Right lobe of liver (tissue), 6 donors: Measurements from ENCODE around the gene CISH. TPM values are rescaled to one million over a fixed set of nuclear protein-coding genes. Genes with fewer than 3 reads are reported as not detected.
A peak's percentile ranks its signal among the peaks of the same experiment; 100 is the strongest.

ENCODE experiments used
- ATAC-seq, 4 donors: fragments of 200-7000 bp; cut with Tn5 transposase; one replicate each; pipeline ENCODE4 v1.9.1; 2020; ENCODE audit warnings: mild to moderate bottlenecking in 4 of 4, moderate library complexity in 4 of 4
- DNase-seq, 3 donors: peaks; one replicate each; pipeline ENCODE4 v3.0.0-alpha.2; 2020
- H3K27ac ChIP-seq, 3 donors: fragments of 200-600 bp; one replicate each; pipeline ENCODE4 v1.8.0; 2022
- H3K27me3 ChIP-seq, 2 donors: fragments of 200-600 bp; one replicate each; pipeline ENCODE4 v1.8.0; 2022
- H3K36me3 ChIP-seq, 4 donors: fragments of 200-600 bp; sonication (generic) in 1 of 4; one replicate each; pipeline versions ENCODE4 v1.5.1 to v1.8.0; 2017 to 2022; ENCODE audit warnings: control low read depth in 1 of 4
- H3K4me1 ChIP-seq, 4 donors: fragments of 200-600 bp; sonication (generic) in 1 of 4; one replicate each; pipeline versions ENCODE4 v1.5.1 to v1.8.0; 2017 to 2022; ENCODE audit warnings: control low read depth in 1 of 4
- H3K4me3 ChIP-seq, 3 donors: fragments of 200-600 bp; one replicate each; pipeline ENCODE4 v1.8.0; 2022
- H3K9me3 ChIP-seq, 4 donors: fragments of 200-600 bp; sonication (generic) in 1 of 4; one replicate each; pipeline versions ENCODE4 v1.5.1 to v1.8.0; 2017 to 2022; ENCODE audit warnings: control low read depth in 1 of 4
- POLR2A ChIP-seq: fragments of 450-650 bp; IDR thresholded peaks from one replicate; pipeline ENCODE4 v1.6.1; 2017; ENCODE audit warnings: antibody characterized with exemption, mild to moderate bottlenecking
- WGBS: methylation state at CpG from one replicate; pipeline ENCODE4 v1.1.6; 2018; ENCODE audit warnings: low coverage, low lambda C conversion rate; ENCODE audit not compliant: insufficient coverage; ENCODE audit errors: missing lambda C conversion rate; 5-methylcytosine and 5-hydroxymethylcytosine counted together
- intact Hi-C, 2 donors: fragments of 100-400 bp; cut with DNase I; formaldehyde crosslinking; loops; one replicate each; pipeline versions ENCODE4 v1.11.2 to v1.14.1; 2022
- total RNA-seq, 6 experiments: library from RNA; depleted of rRNA in 2 of 6; stranded (reverse); fragments of >200 nt in 2 of 6; fragmentation: NEBNext Ultra II Directional in 3 of 6; extraction: Animal tissue kit (Norgen Biotek cat#: 25700) in 3 of 6; gene quantifications; one replicate each; pipeline versions ENCODE4 v1.1.0 to v1.2.4, GENCODE V29; 2016 to 2023
- TF ChIP-seq, protein P1 (sequence below), 4 donors: fragments of 200-600 bp in 3 of 4; fragments of 450-650 bp in 1 of 4; IDR thresholded peaks; one replicate each; pipeline versions ENCODE4 v1.5.1 to v1.8.0; 2016 to 2022; ENCODE audit warnings: antibody characterized with exemption in 4 of 4, mild to moderate bottlenecking in 2 of 4
- donor health status: DM: no; HTN: yes; CAD: no.
- donor health status: DM: no; HTN: no; CAD: no.
- donor health status: DM: no; HTN: no; CAD: no.
- donor health status: DM: no; HTN: yes; CAD: no.
- donor health status: DM: no; HTN: yes; CAD: no.

Gene CISH
- total RNA-seq, 6 experiments from 2014 or later = 5.3 to 28.1 (median 17.8) TPM

DNA sequence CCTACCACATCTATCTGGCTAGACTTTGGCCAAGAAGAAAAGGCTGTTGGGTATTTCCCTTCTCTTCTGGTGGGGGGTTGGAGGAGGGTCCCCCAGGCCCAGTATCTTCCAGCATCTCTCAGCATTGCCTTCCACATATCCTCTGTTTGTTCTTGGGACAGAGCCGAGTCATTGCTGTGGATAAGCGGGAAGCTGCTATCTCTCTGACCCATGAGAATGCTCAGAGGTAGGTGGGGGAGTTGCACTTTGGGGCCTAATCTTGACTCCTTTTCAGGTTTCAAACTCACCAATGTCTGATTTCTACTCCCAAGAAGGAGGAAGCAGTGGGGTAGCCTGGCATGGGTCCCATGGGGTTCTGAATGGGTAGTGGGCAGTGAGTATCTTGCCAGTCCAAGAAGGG lies 34.2 kb downstream of the CISH start:
- ATAC-seq (no peak), DNase-seq (no peak)
- Histone ChIP-seq H3K27me3 (no peaks in the 10 kb centered on the region), H3K4me3 (no peak overlapping the region), H3K9me3 (no peaks in the 10 kb centered on the region), H3K36me3 (peaks cover 0 to 3% (median 0%) of the 10 kb centered on the region in 4 donors), H3K27ac (no peak overlapping the region), H3K4me1 (peaks cover 0 to 38% (median 21%) of the 10 kb centered on the region in 4 donors)
- WGBS = no CpG with 5 or more reads among the region's 2 CpGs
- intact Hi-C loops = no loop called here
- no peak for TF ChIP-seq POLR2A
- TF ChIP-seq, protein P1, sequence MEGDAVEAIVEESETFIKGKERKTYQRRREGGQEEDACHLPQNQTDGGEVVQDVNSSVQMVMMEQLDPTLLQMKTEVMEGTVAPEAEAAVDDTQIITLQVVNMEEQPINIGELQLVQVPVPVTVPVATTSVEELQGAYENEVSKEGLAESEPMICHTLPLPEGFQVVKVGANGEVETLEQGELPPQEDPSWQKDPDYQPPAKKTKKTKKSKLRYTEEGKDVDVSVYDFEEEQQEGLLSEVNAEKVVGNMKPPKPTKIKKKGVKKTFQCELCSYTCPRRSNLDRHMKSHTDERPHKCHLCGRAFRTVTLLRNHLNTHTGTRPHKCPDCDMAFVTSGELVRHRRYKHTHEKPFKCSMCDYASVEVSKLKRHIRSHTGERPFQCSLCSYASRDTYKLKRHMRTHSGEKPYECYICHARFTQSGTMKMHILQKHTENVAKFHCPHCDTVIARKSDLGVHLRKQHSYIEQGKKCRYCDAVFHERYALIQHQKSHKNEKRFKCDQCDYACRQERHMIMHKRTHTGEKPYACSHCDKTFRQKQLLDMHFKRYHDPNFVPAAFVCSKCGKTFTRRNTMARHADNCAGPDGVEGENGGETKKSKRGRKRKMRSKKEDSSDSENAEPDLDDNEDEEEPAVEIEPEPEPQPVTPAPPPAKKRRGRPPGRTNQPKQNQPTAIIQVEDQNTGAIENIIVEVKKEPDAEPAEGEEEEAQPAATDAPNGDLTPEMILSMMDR (IDR thresholded peaks at IDR 0.05) = no peak

DNA sequence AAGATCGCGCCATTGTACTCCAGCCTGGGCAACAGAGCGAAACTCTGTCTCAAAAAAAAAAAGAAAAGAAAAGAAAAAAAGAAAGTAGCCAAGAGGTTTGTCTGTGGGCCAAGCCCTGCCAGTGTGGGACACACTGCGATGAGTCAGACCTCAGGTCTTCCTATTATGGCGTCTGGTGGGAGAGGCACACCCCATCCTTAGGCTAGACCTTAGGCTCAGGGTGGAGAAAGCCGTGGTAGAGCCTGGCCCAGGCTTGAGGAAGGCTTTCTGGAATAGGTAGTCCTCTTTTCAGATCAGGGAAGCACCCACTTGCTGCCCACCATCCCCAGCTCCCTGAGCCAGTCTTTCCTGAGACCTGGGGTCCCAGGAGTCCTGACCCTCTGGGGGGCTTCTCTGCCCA lies 36.2 kb downstream of the CISH start:
- WGBS = 100% methylated on average over 4 of the region's 6 CpGs
- ATAC-seq (no peak), DNase-seq (no peak)
- Histone ChIP-seq H3K36me3 (peaks cover 0 to 3% (median 0%) of the 10 kb centered on the region in 4 donors), H3K27ac (no peak overlapping the region), H3K4me1 (peaks cover 0 to 25% (median 10%) of the 10 kb centered on the region in 4 donors), H3K4me3 (no peak overlapping the region), H3K27me3 (no peaks in the 10 kb centered on the region), H3K9me3 (no peaks in the 10 kb centered on the region)
- intact Hi-C loops = no loop called here
- TF ChIP-seq POLR2A = no peak
- TF ChIP-seq, protein P1 (IDR thresholded peaks at IDR 0.05) = no peak

DNA sequence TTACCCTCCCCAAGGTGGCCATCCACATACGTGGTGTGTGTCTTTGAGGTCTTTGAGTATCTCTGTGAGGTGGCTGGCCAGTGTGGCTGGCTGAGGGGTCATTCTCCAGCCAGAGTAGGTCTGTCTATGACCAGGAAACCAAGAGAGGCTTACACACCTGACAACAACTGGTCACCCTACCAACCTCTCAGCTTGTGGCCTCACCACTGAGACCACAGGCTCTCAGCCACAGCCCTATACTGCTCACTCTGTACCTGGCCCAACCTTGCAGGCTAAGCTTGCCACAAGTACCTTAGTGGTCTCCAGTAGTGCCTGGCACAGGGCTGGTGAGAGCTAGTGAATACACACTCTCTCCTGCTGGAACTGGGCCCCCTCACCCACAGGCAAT lies 37.1 kb downstream of the CISH start:
- DNase-seq (no peak), ATAC-seq (no peak)
- no peak overlapping the region for H3K4me3 ChIP-seq
- no peaks in the 10 kb centered on the region for H3K9me3 ChIP-seq
- TF ChIP-seq, protein P1 (IDR thresholded peaks at IDR 0.05) = no peak
- no peak for TF ChIP-seq POLR2A
- intact Hi-C loops = loop anchor here in 1 of 2 donors (5.0 kb wide), 1 partner anchor 38 kb away; the partner anchor contains the start of gene CISH
- H3K27me3 ChIP-seq = no peaks in the 10 kb centered on the region
- H3K27ac ChIP-seq = no peak overlapping the region
- peaks cover 0 to 24% (median 10%) of the 10 kb centered on the region in 4 donors for H3K4me1 ChIP-seq
- 80% methylated on average over 1 of the region's 1 CpG for WGBS
- peaks cover 0 to 3% (median 0%) of the 10 kb centered on the region in 4 donors for H3K36me3 ChIP-seq

DNA sequence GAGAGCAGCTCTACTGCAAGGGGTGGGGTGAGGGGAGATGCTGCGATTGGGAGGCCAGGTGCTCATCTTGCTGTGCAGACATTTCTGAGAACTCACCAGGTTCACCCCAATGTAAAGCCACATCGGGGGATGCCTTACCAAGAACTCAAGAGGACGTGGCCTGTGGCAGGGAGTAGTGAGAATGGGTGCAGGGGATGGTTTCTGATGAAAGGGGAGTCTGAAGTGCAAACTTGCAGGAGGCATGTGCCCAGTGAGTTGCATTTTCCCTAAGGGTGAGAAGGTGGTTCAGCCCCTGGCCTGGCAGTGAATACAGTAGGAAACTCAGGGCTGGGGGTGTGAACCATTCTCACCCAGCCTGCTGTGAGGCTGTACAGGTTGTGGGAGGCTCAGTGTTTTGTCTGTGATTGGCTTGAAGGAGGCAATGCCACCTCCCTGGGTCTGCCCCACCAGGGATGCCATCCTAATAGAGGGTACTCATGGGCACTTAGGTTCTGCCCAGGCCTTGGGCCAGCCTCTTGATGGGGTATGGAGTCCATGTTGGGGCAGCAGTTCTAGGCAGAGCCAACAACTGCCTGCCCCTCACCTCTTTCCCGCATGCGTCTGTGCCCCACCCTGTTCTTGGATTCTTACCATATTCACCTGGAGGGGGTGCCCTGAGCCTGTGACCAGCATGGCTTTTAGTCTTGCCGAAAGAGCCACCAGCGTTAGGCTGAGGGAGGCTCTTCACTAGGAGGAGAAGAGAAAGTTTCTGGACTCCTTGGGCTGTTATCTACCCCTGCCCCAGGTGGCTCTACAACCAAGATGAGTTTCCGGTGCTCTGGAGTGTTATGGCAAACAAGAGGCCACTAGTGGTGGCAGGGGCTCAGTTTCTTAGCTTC lies 37.8 kb downstream of the CISH start:
- no peak for ATAC-seq
- 68% methylated on average over 3 of the region's 8 CpGs for WGBS

More for the DNA sequence above, 37.8 kb downstream of the CISH start:
- intact Hi-C loops = loop anchor here (2.0 to 5.0 kb wide), 2 partner anchors 38 to 39 kb away; partner anchors contain the start of gene CISH (in 1 of the 2)
- Histone ChIP-seq H3K4me3 (no peak overlapping the region), H3K36me3 (peaks cover 0 to 3% (median 0%) of the 10 kb centered on the region in 4 donors), H3K27ac (no peak overlapping the region), H3K9me3 (no peaks in the 10 kb centered on the region), H3K4me1 (peaks cover 0 to 24% (median 10%) of the 10 kb centered on the region in 4 donors), H3K27me3 (no peaks in the 10 kb centered on the region)
- DNase-seq = no peak
- TF ChIP-seq POLR2A = no peak
- TF ChIP-seq, protein P1 (IDR thresholded peaks at IDR 0.05) = peak in 1 of 4 donors; percentile 10
